DOHH2 (cell line): Measurements from ENCODE around the gene SNIP1.

ENCODE experiments used
- H3F3A ChIP-seq: fragments of 200-600 bp; sonication (generic), shearing (Covaris generic); 2 replicates; pipeline ENCODE4 v1.6.0; 2016; ENCODE audit warnings: antibody characterized with exemption, mild to moderate bottlenecking; ENCODE audit not compliant: control insufficient read depth, insufficient read depth
- H3K27ac ChIP-seq: fragments of 200-600 bp; sonication (generic); 2 replicates; pipeline ENCODE4 v1.5.1; 2014; ENCODE audit warnings: low read depth, mild to moderate bottlenecking, low read length, moderate library complexity
- H3K27me3 ChIP-seq: fragments of 200-600 bp; sonication (generic); 2 replicates; pipeline ENCODE4 v1.6.1; 2014; ENCODE audit warnings: mild to moderate bottlenecking, low read length, mixed read lengths; ENCODE audit not compliant: control insufficient read depth
- H3K36me3 ChIP-seq: fragments of 200-600 bp; sonication (generic); 2 replicates; pipeline ENCODE4 v1.6.1; 2014; ENCODE audit warnings: mild to moderate bottlenecking, low read length, moderate library complexity, mixed read lengths; ENCODE audit not compliant: control insufficient read depth
- H3K4me1 ChIP-seq: fragments of 200-600 bp; sonication (generic); 2 replicates; pipeline ENCODE4 v1.6.1; 2014; ENCODE audit warnings: mild to moderate bottlenecking, low read length, mixed read lengths; ENCODE audit not compliant: control insufficient read depth
- H3K4me2 ChIP-seq: fragments of 200-600 bp; sonication (generic); 2 replicates; pipeline ENCODE4 v1.6.0; 2014; ENCODE audit warnings: mild to moderate bottlenecking, low read length, moderate library complexity
- H3K4me3 ChIP-seq: fragments of 200-600 bp; sonication (generic); 2 replicates; pipeline ENCODE4 v1.5.1; 2014; ENCODE audit warnings: mild to moderate bottlenecking, low read length, mixed read lengths
- H3K79me2 ChIP-seq: fragments of 200-600 bp; sonication (generic); 2 replicates; pipeline ENCODE4 v1.6.1; 2014; ENCODE audit warnings: mild to moderate bottlenecking, low read length, mixed read lengths; ENCODE audit not compliant: control insufficient read depth
- H3K9me2 ChIP-seq: fragments of 200-600 bp; sonication (generic); replicated peaks from 2 replicates; pipeline ENCODE4 v1.6.1; 2014; ENCODE audit warnings: mild to moderate bottlenecking, low read length, mixed read lengths; ENCODE audit not compliant: control insufficient read depth
- H3K9me3 ChIP-seq: fragments of 200-600 bp; sonication (generic); 2 replicates; pipeline ENCODE4 v1.6.1; 2014; ENCODE audit warnings: antibody characterized with exemption, low read length, mixed read lengths; ENCODE audit not compliant: control insufficient read depth, insufficient read depth
- H4K20me1 ChIP-seq: fragments of 200-600 bp; sonication (generic); 2 replicates; pipeline ENCODE4 v1.6.0; 2014; ENCODE audit warnings: low read depth, mild to moderate bottlenecking, antibody characterized with exemption, low read length, moderate library complexity; ENCODE audit not compliant: control insufficient read depth, insufficient read depth
- EZH2phosphoT487 ChIP-seq: fragments of 200-600 bp; sonication (generic); IDR thresholded peaks from 2 replicates; pipeline ENCODE4 v1.6.1; 2017; ENCODE audit warnings: borderline replicate concordance, mild to moderate bottlenecking, antibody characterized with exemption, low read length, moderate library complexity, mixed read lengths
- TF ChIP-seq, protein P1 (sequence below): fragments of 200-600 bp; sonication (generic); IDR thresholded peaks from one replicate; pipeline ENCODE4 v1.5.1; 2014; ENCODE audit warnings: antibody characterized with exemption, mild to moderate bottlenecking, low read depth, low read length; ENCODE audit not compliant: poor library complexity, severe bottlenecking

Gene SNIP1, protein sequence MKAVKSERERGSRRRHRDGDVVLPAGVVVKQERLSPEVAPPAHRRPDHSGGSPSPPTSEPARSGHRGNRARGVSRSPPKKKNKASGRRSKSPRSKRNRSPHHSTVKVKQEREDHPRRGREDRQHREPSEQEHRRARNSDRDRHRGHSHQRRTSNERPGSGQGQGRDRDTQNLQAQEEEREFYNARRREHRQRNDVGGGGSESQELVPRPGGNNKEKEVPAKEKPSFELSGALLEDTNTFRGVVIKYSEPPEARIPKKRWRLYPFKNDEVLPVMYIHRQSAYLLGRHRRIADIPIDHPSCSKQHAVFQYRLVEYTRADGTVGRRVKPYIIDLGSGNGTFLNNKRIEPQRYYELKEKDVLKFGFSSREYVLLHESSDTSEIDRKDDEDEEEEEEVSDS

DNA sequence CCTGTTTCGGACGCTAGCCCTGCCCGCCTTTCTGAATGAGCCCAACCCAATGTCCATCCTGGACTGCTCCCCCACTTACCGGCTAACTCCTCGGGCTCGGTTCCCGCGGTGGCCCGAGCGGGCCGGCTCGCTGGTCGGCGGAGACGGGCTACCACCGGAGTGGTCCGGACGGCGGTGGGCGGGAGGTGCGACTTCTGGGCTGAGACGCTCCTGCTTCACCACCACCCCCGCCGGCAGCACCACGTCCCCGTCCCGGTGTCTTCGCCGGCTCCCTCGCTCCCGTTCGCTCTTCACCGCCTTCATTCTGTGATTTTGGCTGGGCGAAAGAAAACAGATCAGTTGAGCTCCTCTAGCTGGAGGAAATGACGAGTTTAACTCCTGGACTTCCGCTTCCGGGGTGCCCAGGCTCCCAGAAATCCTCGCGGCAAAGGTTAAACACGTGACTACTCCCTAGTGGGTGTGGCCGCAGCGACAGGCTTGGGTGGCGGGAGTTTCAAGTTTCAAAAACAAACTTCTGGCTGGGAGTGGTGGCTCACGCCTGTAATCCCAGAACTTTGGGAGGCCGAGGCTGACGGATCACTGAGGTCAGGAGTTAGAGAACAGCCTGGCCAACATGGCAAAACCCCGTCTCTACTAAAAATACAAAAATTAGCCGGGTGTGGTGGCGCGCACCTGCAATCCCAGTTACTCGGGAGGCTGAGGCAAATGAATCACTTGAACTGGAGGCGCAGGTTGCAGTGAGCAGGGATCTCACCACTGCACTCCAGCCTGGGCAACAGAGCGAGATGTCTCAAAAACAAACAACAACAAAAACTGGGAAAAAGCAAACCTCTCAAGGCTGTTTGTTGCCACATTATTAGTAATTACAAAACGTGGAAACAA lies at the start of gene SNIP1:
SNIP1 (minus strand) TSS at position 367 of the 882 bp plus-strand sequence; CDS start at position 303, 64 bp downstream.
- no peaks in the 10 kb centered on the region; the same call in 1 of the 2 replicates for H4K20me1 ChIP-seq
- no peak for TF ChIP-seq EZH2phosphoT487
- TF ChIP-seq, protein P1, sequence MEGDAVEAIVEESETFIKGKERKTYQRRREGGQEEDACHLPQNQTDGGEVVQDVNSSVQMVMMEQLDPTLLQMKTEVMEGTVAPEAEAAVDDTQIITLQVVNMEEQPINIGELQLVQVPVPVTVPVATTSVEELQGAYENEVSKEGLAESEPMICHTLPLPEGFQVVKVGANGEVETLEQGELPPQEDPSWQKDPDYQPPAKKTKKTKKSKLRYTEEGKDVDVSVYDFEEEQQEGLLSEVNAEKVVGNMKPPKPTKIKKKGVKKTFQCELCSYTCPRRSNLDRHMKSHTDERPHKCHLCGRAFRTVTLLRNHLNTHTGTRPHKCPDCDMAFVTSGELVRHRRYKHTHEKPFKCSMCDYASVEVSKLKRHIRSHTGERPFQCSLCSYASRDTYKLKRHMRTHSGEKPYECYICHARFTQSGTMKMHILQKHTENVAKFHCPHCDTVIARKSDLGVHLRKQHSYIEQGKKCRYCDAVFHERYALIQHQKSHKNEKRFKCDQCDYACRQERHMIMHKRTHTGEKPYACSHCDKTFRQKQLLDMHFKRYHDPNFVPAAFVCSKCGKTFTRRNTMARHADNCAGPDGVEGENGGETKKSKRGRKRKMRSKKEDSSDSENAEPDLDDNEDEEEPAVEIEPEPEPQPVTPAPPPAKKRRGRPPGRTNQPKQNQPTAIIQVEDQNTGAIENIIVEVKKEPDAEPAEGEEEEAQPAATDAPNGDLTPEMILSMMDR, result no peak
- peaks cover 29% of the 10 kb centered on the region for H3K36me3 ChIP-seq
- H3K79me2 ChIP-seq, result peaks cover 42% of the 10 kb centered on the region
- H3K27me3 ChIP-seq, result no peaks in the 10 kb centered on the region
- peaks cover 6% of the 10 kb centered on the region; the same call in 1 of the 2 replicates for H3K9me3 ChIP-seq
- H3K27ac ChIP-seq, result peak within 1 kb of the TSS; percentile 18
- H3K4me1 ChIP-seq, result peaks cover 18% of the 10 kb centered on the region
- no peaks in the 10 kb centered on the region for H3K9me2 ChIP-seq
- H3K4me2 ChIP-seq, result peak within 1 kb of the TSS; percentile 69
- peak within 1 kb of the TSS; percentile 86 for H3K4me3 ChIP-seq
- no peaks in the 10 kb centered on the region for H3F3A ChIP-seq

DNA sequence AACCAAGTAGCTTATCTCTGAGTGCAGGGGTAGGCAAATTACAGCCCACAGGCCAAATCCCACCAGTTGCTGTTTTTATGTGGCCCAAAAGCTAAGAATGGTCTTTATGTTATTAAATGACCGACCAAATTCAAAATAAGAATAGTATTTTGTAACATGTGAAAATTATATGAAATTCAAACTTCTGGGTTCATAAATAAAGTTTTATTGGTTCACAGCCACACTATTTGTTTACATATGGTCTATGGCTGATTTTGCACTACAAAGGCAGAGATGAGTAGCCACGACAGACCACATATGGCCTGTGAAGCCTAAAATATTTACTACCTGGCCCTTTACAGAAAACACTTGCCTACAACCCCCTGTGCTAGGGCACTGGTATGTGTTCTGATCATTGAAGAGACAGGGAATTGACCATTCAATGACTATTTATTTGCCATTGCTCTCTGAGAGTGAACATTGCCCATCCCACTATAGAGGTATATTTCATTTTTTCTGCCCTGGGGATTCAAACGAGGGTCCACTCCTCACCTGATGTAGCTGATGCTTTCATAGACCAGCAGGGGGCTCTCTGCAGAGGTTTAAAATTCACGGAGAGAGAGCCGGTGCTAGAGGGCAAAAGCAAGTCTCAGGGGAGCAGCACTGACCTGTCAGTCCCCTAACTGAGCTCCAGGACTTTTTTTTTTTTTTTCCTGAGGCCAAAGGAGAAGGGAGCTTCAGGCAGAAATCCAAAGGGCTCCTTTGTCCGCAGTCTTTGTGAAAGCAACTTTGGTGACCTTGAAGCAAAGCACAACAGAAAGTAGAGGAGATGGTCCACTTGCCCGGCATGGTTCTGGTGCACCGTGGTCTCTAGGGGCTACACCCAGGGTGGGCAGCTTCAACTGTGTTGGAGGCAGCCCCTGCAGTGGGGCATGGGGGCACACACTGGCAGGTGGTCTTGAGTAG lies 48.9 kb upstream of the SNIP1 start:
- H3K9me3 ChIP-seq, result no peaks in the 10 kb centered on the region
- no peaks in the 10 kb centered on the region for H4K20me1 ChIP-seq
- no peaks in the 10 kb centered on the region for H3K9me2 ChIP-seq
- peaks cover 32% of the 10 kb centered on the region for H3K27me3 ChIP-seq
- no peak overlapping the region for H3K4me3 ChIP-seq
- no peaks in the 10 kb centered on the region for H3K79me2 ChIP-seq
- H3K4me2 ChIP-seq, result no peak overlapping the region
- H3F3A ChIP-seq, result no peaks in the 10 kb centered on the region
- no peak overlapping the region for H3K27ac ChIP-seq
- TF ChIP-seq EZH2phosphoT487, result no peak
- TF ChIP-seq, protein P1, result peak; percentile 87
- H3K4me1 ChIP-seq, result no peaks in the 10 kb centered on the region
- H3K36me3 ChIP-seq, result no peaks in the 10 kb centered on the region

DNA sequence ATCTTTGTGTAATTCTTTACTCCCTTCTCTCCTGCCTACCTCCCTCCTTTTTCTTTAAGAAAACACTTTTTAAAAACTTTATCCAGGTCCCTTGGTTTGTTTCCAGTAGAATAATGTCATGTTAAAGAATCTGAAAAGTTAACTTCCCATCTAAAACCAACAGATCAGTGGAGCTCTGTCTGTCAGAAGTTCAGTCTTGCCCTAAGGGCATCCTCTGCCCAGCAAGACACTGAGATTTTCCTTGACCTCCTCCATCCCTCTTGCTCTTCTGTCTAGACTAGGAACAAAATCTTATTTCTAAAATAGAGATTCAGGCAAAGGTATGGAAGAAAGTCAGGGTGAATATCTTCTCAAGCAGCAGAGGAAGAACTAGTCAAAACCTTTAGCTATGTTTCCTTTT lies 47.3 kb upstream of the SNIP1 start:
- Histone ChIP-seq H3K36me3 (no peaks in the 10 kb centered on the region), H4K20me1 (no peaks in the 10 kb centered on the region), H3K9me3 (no peaks in the 10 kb centered on the region), H3K79me2 (no peaks in the 10 kb centered on the region), H3K9me2 (no peaks in the 10 kb centered on the region), H3K4me3 (no peak overlapping the region), H3K4me1 (peaks cover under 1% of the 10 kb centered on the region; the same call in 1 of the 2 replicates), H3K27me3 (peaks cover 25% of the 10 kb centered on the region), H3K27ac (no peak overlapping the region), H3K4me2 (no peak overlapping the region), H3F3A (no peaks in the 10 kb centered on the region)
- TF ChIP-seq, protein P1, result no peak
- no peak for TF ChIP-seq EZH2phosphoT487
